Measurements from ENCODE around the gene CYP2U1.
"Not testable (repeated sequence)": the region's sequence is repeated elsewhere in the genome, so short reads cannot be mapped to it uniquely, and the experiment has no call there.

GRCh38 chr4:107926875-107927274, 4.5 kb upstream of the CYP2U1 start:
- TF ChIP-seq CTCF (IDR thresholded peaks at IDR 0.05; ENCODE audit: control extremely low read depth in 1 of 3, insufficient read depth in 1 of 3, low read depth in 1 of 3, low read length in 3 of 3); TAF1 (IDR thresholded peaks at IDR 0.05; ENCODE audit: low read depth, low read length); ZNF274 (IDR thresholded peaks at IDR 0.05; ENCODE audit: borderline replicate concordance, extremely low read depth, low read length); YY1 (IDR thresholded peaks at IDR 0.05; ENCODE audit: low read depth, low read length): not testable (repeated sequence)

All from H1 (cell line).